ENCODE data around the gene ID2. TPM values are rescaled to one million over a fixed set of nuclear protein-coding genes. Genes with fewer than 3 reads are reported as not detected.

ID2 gene
- total RNA-seq: 14.3 and 15.0 TPM in 2 replicates
- 6.3 TPM for total RNA-seq (2013)
- 25.9 and 44.6 TPM in 2 replicates for polyA plus RNA-seq
- polyA minus RNA-seq: 15.3 and 52.7 TPM in 2 replicates

DNA sequence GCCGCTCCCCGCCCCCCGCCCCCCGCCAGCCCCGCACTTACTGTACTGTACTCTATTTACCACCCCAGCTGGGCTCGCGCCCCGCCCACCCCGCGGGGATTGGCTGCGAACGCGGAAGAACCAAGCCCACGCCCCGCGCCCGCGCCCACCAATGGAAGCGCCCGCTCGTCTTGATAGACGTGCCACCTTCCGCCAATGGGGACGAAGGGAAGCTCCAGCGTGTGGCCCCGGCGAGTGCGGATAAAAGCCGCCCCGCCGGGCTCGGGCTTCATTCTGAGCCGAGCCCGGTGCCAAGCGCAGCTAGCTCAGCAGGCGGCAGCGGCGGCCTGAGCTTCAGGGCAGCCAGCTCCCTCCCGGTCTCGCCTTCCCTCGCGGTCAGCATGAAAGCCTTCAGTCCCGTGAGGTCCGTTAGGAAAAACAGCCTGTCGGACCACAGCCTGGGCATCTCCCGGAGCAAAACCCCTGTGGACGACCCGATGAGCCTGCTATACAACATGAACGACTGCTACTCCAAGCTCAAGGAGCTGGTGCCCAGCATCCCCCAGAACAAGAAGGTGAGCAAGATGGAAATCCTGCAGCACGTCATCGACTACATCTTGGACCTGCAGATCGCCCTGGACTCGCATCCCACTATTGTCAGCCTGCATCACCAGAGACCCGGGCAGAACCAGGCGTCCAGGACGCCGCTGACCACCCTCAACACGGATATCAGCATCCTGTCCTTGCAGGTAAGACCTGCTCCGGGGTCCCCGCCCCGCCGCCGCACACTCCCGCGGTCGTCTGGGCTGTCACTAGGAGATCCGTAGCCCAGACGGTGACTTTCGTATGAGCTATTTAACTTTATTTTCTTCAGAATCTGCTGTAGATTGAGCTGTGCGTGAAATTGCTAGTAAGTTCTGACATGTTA is at the start of gene ID2:
ID2 (plus strand) TSS at position 271 of the 907 bp plus-strand sequence; CDS start at position 381, 110 bp downstream.
- ChIA-PET CTCF (interaction anchor here (0.5 to 2.8 kb wide), 6 partner anchors 9 to 1624 kb away, joined by 3 to 18 read pairs (median 5); no protein-coding TSS in a partner anchor), POLR2A (interaction anchor here (0.6 kb wide), 1 partner anchor 272 kb away, joined by 3 read pairs; no protein-coding TSS in a partner anchor)
- peak within 1 kb of the TSS; percentile 92 for H3K4me3 Mint-ChIP-seq
- Histone ChIP-seq H3K4me2 (replicated peaks; ENCODE audit: low read depth, low read length, poor library complexity, severe bottlenecking) (peak within 1 kb of the TSS; percentile 84), H3K9ac (ENCODE audit: low read length) (peak within 1 kb of the TSS; percentile 59), H3K4me3 (ENCODE audit: control extremely low read depth in 1 of 5, extremely low read depth in 1 of 5, insufficient read depth in 1 of 5, low read depth in 2 of 5, low read length in 4 of 5) (peak within 1 kb of the TSS; percentile 41 to 77 (median 57)), H3K4me1 (ENCODE audit: control insufficient read depth in 2 of 2, insufficient read depth in 2 of 2, low read length in 2 of 2) (peaks cover 43 to 57% of the 10 kb centered on the region in 2 donors), H3K27ac (ENCODE audit: low read length in 2 of 2) (no peak within 1 kb of the TSS), H3K27me3 (replicated peaks in 1 of 4; ENCODE audit: control extremely low read depth in 1 of 4, control insufficient read depth in 3 of 4, insufficient read depth in 4 of 4, low read length in 3 of 4) (peaks cover 2 to 66% (median 49%) of the 10 kb centered on the region in 4 experiments), H4K20me1 (ENCODE audit: control insufficient read depth, insufficient read depth, low read length, poor library complexity, severe bottlenecking) (no peaks in the 10 kb centered on the region), H3K79me2 (ENCODE audit: control insufficient read depth, insufficient read depth, low read length) (no peaks in the 10 kb centered on the region), H3K9me3 (ENCODE audit: control extremely low read depth in 1 of 3, control insufficient read depth in 2 of 3, insufficient read depth in 1 of 3, low read length in 2 of 3) (peaks cover 0 to 38% (median 0%) of the 10 kb centered on the region in 3 donors), H2AFZ (ENCODE audit: insufficient read depth, low read depth, low read length, poor library complexity, severe bottlenecking) (peak within 1 kb of the TSS; percentile 65), H3K36me3 (replicated peaks in 1 of 2; ENCODE audit: control extremely low read depth in 1 of 2, control insufficient read depth in 1 of 2, extremely low read depth in 1 of 2, insufficient read depth in 2 of 2, low read length in 1 of 2) (no peaks in the 10 kb centered on the region)
- peaks cover 54% of the 10 kb centered on the region for H3K4me1 Mint-ChIP-seq
- H3K27ac Mint-ChIP-seq: peak within 1 kb of the TSS; percentile 71
- DNase-seq (peak; percentile 92), ATAC-seq (ENCODE audit: low read depth) (peak; percentile 81)
- TF ChIP-seq EZH2 (IDR thresholded peaks at IDR 0.05; ENCODE audit: borderline replicate concordance, insufficient read depth, low read depth, low read length, poor library complexity, severe bottlenecking): no peak
- intact Hi-C loops (cut with micrococcal nuclease): loop anchor here (2.0 to 10.0 kb wide), 6 partner anchors 99 to 1777 kb away; partner anchors contain the start of gene KIDINS220
- H3K27me3 Mint-ChIP-seq: peaks cover 67% of the 10 kb centered on the region
- under 1% methylated on average over 58 of the region's 70 CpGs for WGBS (ENCODE audit: insufficient coverage)
- H3K9me3 Mint-ChIP-seq (ENCODE audit: insufficient read depth): no peaks in the 10 kb centered on the region

GRCh38 chr2:8632755-8633154 is 49.1 kb upstream of the ID2 start:
- TF ChIP-seq, protein P1, sequence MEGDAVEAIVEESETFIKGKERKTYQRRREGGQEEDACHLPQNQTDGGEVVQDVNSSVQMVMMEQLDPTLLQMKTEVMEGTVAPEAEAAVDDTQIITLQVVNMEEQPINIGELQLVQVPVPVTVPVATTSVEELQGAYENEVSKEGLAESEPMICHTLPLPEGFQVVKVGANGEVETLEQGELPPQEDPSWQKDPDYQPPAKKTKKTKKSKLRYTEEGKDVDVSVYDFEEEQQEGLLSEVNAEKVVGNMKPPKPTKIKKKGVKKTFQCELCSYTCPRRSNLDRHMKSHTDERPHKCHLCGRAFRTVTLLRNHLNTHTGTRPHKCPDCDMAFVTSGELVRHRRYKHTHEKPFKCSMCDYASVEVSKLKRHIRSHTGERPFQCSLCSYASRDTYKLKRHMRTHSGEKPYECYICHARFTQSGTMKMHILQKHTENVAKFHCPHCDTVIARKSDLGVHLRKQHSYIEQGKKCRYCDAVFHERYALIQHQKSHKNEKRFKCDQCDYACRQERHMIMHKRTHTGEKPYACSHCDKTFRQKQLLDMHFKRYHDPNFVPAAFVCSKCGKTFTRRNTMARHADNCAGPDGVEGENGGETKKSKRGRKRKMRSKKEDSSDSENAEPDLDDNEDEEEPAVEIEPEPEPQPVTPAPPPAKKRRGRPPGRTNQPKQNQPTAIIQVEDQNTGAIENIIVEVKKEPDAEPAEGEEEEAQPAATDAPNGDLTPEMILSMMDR (IDR thresholded peaks at IDR 0.05): no peak
- no peak for TF ChIP-seq EZH2 (IDR thresholded peaks at IDR 0.05; ENCODE audit: borderline replicate concordance, insufficient read depth, low read depth, low read length, poor library complexity, severe bottlenecking)
- H3K27ac ChIP-seq (ENCODE audit: low read length in 2 of 2): no peak overlapping the region
- H3K27me3 ChIP-seq (replicated peaks in 1 of 4; ENCODE audit: control extremely low read depth in 1 of 4, control insufficient read depth in 3 of 4, insufficient read depth in 4 of 4, low read length in 3 of 4): no peaks in the 10 kb centered on the region
- intact Hi-C loops (cut with micrococcal nuclease): no loop called here
- no peak overlapping the region for H3K4me3 ChIP-seq (ENCODE audit: control extremely low read depth in 1 of 5, extremely low read depth in 1 of 5, insufficient read depth in 1 of 5, low read depth in 2 of 5, low read length in 4 of 5)
- H3K4me1 ChIP-seq (ENCODE audit: control insufficient read depth in 2 of 2, insufficient read depth in 2 of 2, low read length in 2 of 2): peaks cover 8 to 17% of the 10 kb centered on the region in 2 donors
- CTCF ChIA-PET: no interaction called here
- Mint-ChIP-seq H3K4me3 (no peak overlapping the region), H3K4me1 (peaks cover 19% of the 10 kb centered on the region), H3K27me3 (peaks cover 11% of the 10 kb centered on the region), H3K9me3 (ENCODE audit: insufficient read depth) (no peaks in the 10 kb centered on the region), H3K27ac (no peak overlapping the region)
- WGBS (ENCODE audit: insufficient coverage): 88% methylated on average over 11 of the region's 11 CpGs
- H3K36me3 ChIP-seq (replicated peaks in 1 of 2; ENCODE audit: control extremely low read depth in 1 of 2, control insufficient read depth in 1 of 2, extremely low read depth in 1 of 2, insufficient read depth in 2 of 2, low read length in 1 of 2): no peaks in the 10 kb centered on the region
- DNase-seq (no peak), ATAC-seq (ENCODE audit: low read depth) (no peak)
- H3K79me2 ChIP-seq (ENCODE audit: control insufficient read depth, insufficient read depth, low read length): no peaks in the 10 kb centered on the region
- no peak overlapping the region for H2AFZ ChIP-seq (ENCODE audit: insufficient read depth, low read depth, low read length, poor library complexity, severe bottlenecking)
- H3K9me3 ChIP-seq (ENCODE audit: control extremely low read depth in 1 of 3, control insufficient read depth in 2 of 3, insufficient read depth in 1 of 3, low read length in 2 of 3): no peaks in the 10 kb centered on the region
- H4K20me1 ChIP-seq (ENCODE audit: control insufficient read depth, insufficient read depth, low read length, poor library complexity, severe bottlenecking): no peaks in the 10 kb centered on the region
- POLR2A ChIA-PET: no interaction called here
- H3K9ac ChIP-seq (ENCODE audit: low read length): no peak overlapping the region
- no peak overlapping the region for H3K4me2 ChIP-seq (replicated peaks; ENCODE audit: low read depth, low read length, poor library complexity, severe bottlenecking)

Measured in B cell (primary cell).